Vagina (tissue), 2 donors: Measurements from ENCODE around the gene ST3GAL5. TPM values are rescaled to one million over a fixed set of nuclear protein-coding genes. Genes with fewer than 3 reads are reported as not detected.

Experiments used
- DNase-seq, 2 donors: peaks; one replicate each; pipeline ENCODE4 v3.0.0-alpha.2; 2017; ENCODE audit errors: extremely low spot score in 2 of 2
- H3K27ac ChIP-seq: fragments of 200-600 bp; sonication (generic); one replicate; pipeline ENCODE4 v1.5.1; 2019
- H3K27me3 ChIP-seq: fragments of 200-600 bp; sonication (generic); one replicate; pipeline ENCODE4 v1.5.1; 2019
- H3K36me3 ChIP-seq, 2 donors: fragments of 200-600 bp; sonication (generic); one replicate each; pipeline ENCODE4 v1.5.1; 2017 to 2019
- H3K4me1 ChIP-seq: fragments of 200-600 bp; sonication (generic); one replicate; pipeline ENCODE4 v1.5.1; 2019
- H3K4me3 ChIP-seq, 2 donors: fragments of 200-600 bp; sonication (generic); 1 replicate in 1 of 2; 2 replicates in 1 of 2; pipeline ENCODE4 v1.5.1; 2016 to 2019
- H3K9me3 ChIP-seq: fragments of 200-600 bp; sonication (generic); one replicate; pipeline ENCODE4 v1.5.1; 2019
- POLR2A ChIP-seq, 2 donors: fragments of 450-650 bp; IDR thresholded peaks; one replicate each; pipeline ENCODE4 v1.6.1; 2017; ENCODE audit warnings: antibody characterized with exemption in 2 of 2, mild to moderate bottlenecking in 2 of 2, moderate library complexity in 2 of 2
- POLR2AphosphoS5 ChIP-seq, 2 donors: sonication (generic); formaldehyde crosslinking; IDR thresholded peaks; one replicate each; pipeline ENCODE4 v1.9.0; 2017; ENCODE audit warnings: antibody characterized with exemption in 2 of 2, mild to moderate bottlenecking in 2 of 2, low read depth in 1 of 2; ENCODE audit not compliant: insufficient read depth in 1 of 2
- intact Hi-C: fragments of 100-400 bp; cut with DNase I; formaldehyde crosslinking; loops from one replicate; pipeline ENCODE4 v1.15.1; 2023
- total RNA-seq: library from RNA; depleted of rRNA; stranded (reverse); fragments of >200 nt; gene quantifications from one replicate; pipeline ENCODE4 v1.2.3, GENCODE V29; 2016
- TF ChIP-seq, protein P1 (sequence below), 3 experiments: fragments of 450-650 bp in 2 of 3; fragments of 200-600 bp in 1 of 3; sonication (generic) in 1 of 3; IDR thresholded peaks; one replicate each; pipeline ENCODE4 v1.5.1; 2017 to 2019; ENCODE audit warnings: antibody characterized with exemption in 3 of 3, mild to moderate bottlenecking in 2 of 3, moderate library complexity in 2 of 3

The ST3GAL5 gene
- total RNA-seq, result 16.2 TPM

DNA sequence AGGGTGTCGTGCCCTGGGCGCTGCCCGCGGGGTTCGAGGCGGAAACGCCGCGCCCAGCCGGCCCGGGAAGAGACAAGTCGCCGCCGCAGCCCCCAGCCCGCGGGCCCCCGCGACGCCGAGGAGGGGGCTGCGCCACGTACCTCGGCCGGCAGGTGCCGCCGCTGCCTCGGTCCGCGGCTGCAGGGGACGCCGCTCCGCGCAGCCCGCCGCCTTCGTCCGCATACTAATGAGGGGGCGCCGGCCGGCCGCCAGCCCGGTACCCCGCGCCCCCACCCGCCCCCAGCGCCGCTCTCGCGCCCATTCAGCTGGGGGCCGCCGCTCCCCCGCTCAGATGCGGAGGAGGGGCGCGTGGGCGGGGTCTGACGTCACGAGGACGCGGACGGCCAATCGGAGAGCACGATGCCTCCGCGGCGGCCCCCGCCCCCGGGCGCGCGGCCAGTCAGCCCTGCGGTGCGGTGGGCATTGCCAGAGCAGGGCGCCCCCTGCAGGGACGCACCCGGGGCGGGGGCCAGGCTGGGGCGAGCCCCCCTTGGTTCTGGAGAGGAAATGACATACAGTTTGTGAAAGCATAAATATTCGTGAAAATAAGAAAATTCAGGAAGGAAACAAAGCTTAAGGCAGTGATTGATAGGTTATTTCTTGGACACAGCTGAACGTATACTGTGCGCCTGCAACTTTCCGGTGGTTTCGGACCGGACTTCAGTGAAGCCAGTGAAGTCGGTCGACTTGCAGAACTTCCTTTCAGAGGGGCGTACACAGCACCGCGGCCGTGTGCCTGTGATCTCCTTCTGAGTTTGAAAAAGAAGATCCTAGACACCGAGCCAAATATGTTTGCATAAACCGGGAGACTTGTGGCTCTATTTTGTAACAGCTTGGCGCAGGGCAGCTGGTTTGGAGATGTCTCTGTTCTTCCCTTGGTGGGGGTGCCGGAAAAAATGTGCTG is at the start of gene ST3GAL5:
ST3GAL5 (minus strand) TSS at position 307 of the 943 bp plus-strand sequence; CDS start at position 222, 85 bp downstream.
- H3K9me3 ChIP-seq, result no peaks in the 10 kb centered on the region
- DNase-seq, result no peak
- no peaks in the 10 kb centered on the region for H3K27me3 ChIP-seq
- TF ChIP-seq, protein P1, sequence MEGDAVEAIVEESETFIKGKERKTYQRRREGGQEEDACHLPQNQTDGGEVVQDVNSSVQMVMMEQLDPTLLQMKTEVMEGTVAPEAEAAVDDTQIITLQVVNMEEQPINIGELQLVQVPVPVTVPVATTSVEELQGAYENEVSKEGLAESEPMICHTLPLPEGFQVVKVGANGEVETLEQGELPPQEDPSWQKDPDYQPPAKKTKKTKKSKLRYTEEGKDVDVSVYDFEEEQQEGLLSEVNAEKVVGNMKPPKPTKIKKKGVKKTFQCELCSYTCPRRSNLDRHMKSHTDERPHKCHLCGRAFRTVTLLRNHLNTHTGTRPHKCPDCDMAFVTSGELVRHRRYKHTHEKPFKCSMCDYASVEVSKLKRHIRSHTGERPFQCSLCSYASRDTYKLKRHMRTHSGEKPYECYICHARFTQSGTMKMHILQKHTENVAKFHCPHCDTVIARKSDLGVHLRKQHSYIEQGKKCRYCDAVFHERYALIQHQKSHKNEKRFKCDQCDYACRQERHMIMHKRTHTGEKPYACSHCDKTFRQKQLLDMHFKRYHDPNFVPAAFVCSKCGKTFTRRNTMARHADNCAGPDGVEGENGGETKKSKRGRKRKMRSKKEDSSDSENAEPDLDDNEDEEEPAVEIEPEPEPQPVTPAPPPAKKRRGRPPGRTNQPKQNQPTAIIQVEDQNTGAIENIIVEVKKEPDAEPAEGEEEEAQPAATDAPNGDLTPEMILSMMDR (IDR thresholded peaks at IDR 0.05), result peak in 2 of 3 experiments; percentile 49 to 60
- peak in 1 of 2 donors; percentile 33 for TF ChIP-seq POLR2A (IDR thresholded peaks at IDR 0.05)
- peak in 1 of 2 donors; percentile 76 for TF ChIP-seq POLR2AphosphoS5 (IDR thresholded peaks at IDR 0.05; ENCODE audit: insufficient read depth in 1 of 2, low read depth in 1 of 2)
- H3K36me3 ChIP-seq, result no peaks in the 10 kb centered on the region
- intact Hi-C loops, result loop anchor here (5.0 to 10.0 kb wide), 2 partner anchors 64 to 183 kb away; no protein-coding TSS in a partner anchor
- peaks cover 39% of the 10 kb centered on the region for H3K4me1 ChIP-seq
- peak within 1 kb of the TSS; percentile 94 for H3K27ac ChIP-seq
- peak within 1 kb of the TSS; percentile 76 to 79 for H3K4me3 ChIP-seq

- H3K27ac ChIP-seq, result no peak overlapping the region
- H3K4me3 ChIP-seq, result no peak overlapping the region
- TF ChIP-seq, protein P1 (IDR thresholded peaks at IDR 0.05), result no peak
- TF ChIP-seq POLR2A (IDR thresholded peaks at IDR 0.05) (no peak), POLR2AphosphoS5 (IDR thresholded peaks at IDR 0.05; ENCODE audit: insufficient read depth in 1 of 2, low read depth in 1 of 2) (no peak)
- H3K27me3 ChIP-seq, result no peaks in the 10 kb centered on the region
- peaks cover 13% of the 10 kb centered on the region for H3K4me1 ChIP-seq
- no peaks in the 10 kb centered on the region for H3K36me3 ChIP-seq
- no peak for DNase-seq
- no peaks in the 10 kb centered on the region for H3K9me3 ChIP-seq
- intact Hi-C loops, result no loop called here
Measured at GRCh38 chr2:85938456-85938855, 49.7 kb upstream of the ST3GAL5 start.

GRCh38 chr2:85937069-85937439 is 48.3 kb upstream of the ST3GAL5 start:
- no peaks in the 10 kb centered on the region for H3K27me3 ChIP-seq
- H3K4me1 ChIP-seq, result peaks cover 13% of the 10 kb centered on the region
- intact Hi-C loops, result no loop called here
- TF ChIP-seq POLR2AphosphoS5 (IDR thresholded peaks at IDR 0.05; ENCODE audit: insufficient read depth in 1 of 2, low read depth in 1 of 2) (no peak), POLR2A (IDR thresholded peaks at IDR 0.05) (no peak)
- TF ChIP-seq, protein P1 (IDR thresholded peaks at IDR 0.05), result no peak
- no peak overlapping the region for H3K4me3 ChIP-seq
- DNase-seq, result no peak
- H3K36me3 ChIP-seq, result no peaks in the 10 kb centered on the region
- no peaks in the 10 kb centered on the region for H3K9me3 ChIP-seq
- no peak overlapping the region for H3K27ac ChIP-seq

DNA sequence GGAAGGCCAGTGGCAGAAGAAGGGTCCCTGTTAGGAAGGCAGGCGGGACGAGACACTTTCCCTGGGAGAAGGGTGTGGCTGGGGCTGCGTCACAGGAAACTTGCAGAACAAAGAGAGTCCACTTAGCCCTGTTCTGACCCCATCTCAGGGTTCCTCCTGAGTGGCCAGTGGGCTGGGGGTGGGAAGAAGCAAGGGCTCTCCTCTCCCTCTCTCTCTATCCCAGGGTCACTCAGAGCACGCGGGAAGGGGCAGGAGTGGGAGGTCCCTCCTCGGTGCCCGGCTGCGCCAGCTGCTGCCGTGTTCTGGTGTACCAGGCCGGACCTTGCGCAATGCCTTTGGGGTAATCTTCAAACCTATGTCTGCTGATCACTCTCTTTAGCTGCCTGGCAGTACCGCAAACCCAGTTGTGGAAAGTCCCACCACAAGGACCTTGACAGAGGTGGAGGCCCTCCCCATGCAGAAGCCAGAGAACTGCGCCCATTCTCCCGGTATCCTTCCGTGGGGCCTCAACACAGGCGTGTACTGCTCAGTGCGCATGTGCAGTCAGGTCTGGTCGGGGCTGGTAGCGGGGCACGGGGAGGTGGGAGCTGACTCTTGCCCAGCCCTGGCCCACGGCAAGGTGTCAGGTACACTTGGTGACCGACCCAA is 47.8 kb upstream of the ST3GAL5 start:
- Histone ChIP-seq H3K27ac (no peak overlapping the region), H3K4me3 (no peak overlapping the region), H3K36me3 (no peaks in the 10 kb centered on the region), H3K4me1 (peaks cover 13% of the 10 kb centered on the region), H3K9me3 (no peaks in the 10 kb centered on the region), H3K27me3 (no peaks in the 10 kb centered on the region)
- TF ChIP-seq, protein P1 (IDR thresholded peaks at IDR 0.05), result no peak
- TF ChIP-seq POLR2AphosphoS5 (IDR thresholded peaks at IDR 0.05; ENCODE audit: insufficient read depth in 1 of 2, low read depth in 1 of 2), result no peak
- TF ChIP-seq POLR2A (IDR thresholded peaks at IDR 0.05), result no peak
- intact Hi-C loops, result no loop called here
- DNase-seq, result no peak
